Coronary artery (tissue), 2 donors: ENCODE results near the gene LAPTM5.

Experiments
- DNase-seq: peaks from one replicate; pipeline ENCODE4 v3.0.0-alpha.2; 2017; ENCODE audit warnings: low spot score
- H3K27ac ChIP-seq, 2 donors: fragments of 200-600 bp; sonication (generic); one replicate each; pipeline ENCODE4 v1.5.1; 2016 to 2019
- H3K4me3 ChIP-seq: fragments of 200-600 bp; sonication (generic); 2 replicates; pipeline ENCODE4 v1.5.1; 2016; ENCODE audit warnings: mild to moderate bottlenecking, moderate library complexity
- CTCF ChIP-seq: fragments of 200-600 bp; sonication (generic); IDR thresholded peaks from one replicate; pipeline ENCODE4 v1.5.1; 2019; ENCODE audit warnings: antibody characterized with exemption

The LAPTM5 gene

DNA sequence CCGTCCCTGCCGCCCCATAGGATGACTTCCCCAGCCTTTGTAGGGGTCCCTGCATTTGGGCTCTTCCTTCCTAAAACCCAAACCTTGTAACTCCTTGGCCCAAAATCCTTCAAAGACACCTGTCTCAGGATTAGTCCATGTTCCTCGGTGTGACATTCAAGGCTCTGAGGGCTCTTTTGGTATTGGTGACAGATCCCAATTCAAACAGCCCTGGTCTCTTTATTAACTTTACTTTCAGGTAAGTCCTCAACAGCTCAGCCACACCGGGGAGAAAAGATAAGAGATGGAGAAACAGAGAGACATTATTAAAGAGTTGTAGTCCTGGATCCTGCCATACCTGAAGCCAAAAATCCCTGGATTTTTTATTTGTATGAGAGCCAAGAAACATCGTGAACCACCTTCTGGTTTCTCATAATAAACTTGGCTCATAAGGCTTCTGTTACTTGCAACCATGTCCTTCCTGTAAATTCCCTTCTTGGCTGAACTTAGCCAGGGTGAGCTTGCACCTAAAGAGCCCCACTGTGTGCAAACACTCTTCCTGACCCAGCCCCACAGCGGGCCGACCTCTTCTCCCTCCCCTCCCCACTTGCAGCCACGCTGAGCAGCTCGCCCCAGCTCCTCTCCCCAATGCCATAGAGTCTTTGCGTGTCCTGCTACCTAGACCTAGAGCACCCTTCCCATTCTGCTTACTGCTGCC, 26.3 kb downstream of the LAPTM5 start:
- Histone ChIP-seq H3K27ac (no peak overlapping the region), H3K4me3 (no peak overlapping the region)
- no peak for TF ChIP-seq CTCF
- no peak for DNase-seq

DNA sequence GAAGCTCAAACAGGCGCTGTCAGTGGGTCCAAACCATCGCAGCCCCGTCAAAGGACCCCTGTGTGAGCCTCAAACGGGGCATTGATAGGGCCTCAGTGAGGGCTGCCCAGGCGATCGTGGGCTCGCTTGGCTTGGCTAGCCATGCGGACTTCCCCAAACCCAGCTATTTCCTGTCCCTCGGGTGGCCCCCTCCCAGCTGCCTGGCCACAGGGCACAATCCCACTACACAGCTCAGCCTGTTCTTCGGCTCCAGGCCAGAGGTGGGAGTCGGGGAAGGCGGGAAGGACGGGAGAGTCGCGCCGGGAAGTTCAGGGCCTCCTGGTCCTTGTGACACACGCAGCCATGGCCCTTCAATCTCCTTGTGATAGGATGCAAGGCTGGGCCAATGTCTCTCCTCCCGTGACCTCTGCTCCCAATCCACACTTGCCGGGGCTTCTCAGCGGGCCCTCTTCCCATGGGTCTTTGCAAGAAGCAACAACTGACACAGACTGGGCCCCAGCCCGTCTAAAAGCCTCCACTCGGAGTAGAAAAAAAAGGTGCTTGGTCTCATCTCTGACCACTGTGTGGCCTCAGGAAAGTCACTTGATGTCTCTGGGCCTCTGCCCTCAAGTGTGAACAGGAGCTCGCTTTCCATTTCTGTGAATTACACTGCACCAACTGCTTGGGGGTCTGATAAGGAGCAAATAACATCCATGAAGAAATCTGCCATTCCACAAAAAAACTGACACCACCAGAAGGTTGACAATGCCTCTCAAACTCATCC, 27.0 kb downstream of the LAPTM5 start:
- TF ChIP-seq CTCF = no peak
- Histone ChIP-seq H3K27ac (no peak overlapping the region), H3K4me3 (no peak overlapping the region)
- DNase-seq = no peak

GRCh38 chr1:30729901-30730300, 27.7 kb downstream of the LAPTM5 start:
- no peak for DNase-seq
- TF ChIP-seq CTCF = no peak
- no peak overlapping the region for H3K4me3 ChIP-seq
- no peak overlapping the region for H3K27ac ChIP-seq

GRCh38 chr1:30728832-30729638, 28.5 kb downstream of the LAPTM5 start:
- Histone ChIP-seq H3K27ac (no peak overlapping the region), H3K4me3 (no peak overlapping the region)
- DNase-seq = no peak
- TF ChIP-seq CTCF = no peak

DNA sequence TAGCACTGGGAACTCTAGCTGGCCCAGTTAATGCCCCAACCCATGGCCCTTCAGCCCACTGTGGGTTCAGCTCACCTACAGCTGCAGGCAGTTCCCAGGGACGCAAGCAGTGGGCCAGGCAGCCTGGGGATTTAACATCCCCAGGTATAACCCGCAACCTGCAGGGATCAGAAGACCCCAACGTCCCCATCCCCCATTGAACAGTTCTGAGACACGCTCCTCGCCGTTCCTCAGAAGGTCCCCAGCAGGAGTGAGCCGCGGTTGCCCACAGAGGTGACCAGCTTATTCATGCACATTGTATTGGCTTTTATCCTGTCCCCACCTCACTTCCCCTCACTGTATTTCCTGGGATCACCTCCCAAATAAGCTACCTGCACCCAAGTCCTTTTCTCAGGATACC, 29.2 kb downstream of the LAPTM5 start:
- no peak for TF ChIP-seq CTCF
- no peak for DNase-seq
- H3K4me3 ChIP-seq = no peak overlapping the region
- H3K27ac ChIP-seq = no peak overlapping the region

GRCh38 chr1:30727824-30728223, 29.8 kb downstream of the LAPTM5 start:
- Histone ChIP-seq H3K27ac (no peak overlapping the region), H3K4me3 (no peak overlapping the region)
- no peak for TF ChIP-seq CTCF
- DNase-seq = no peak
